HepG2 (cell line): ENCODE measurements around the gene CDR2L. TPM values are rescaled to one million over a fixed set of nuclear protein-coding genes. Genes with fewer than 3 reads are reported as not detected.
A peak's percentile ranks its signal among the peaks of the same experiment; 100 is the strongest.

Experiments used
- AGO2 ChIP-seq: fragments of 200-400 bp; formaldehyde crosslinking; optimal IDR thresholded peaks from 2 replicates; pipeline ENCODE3; 2017; ENCODE audit warnings: mild to moderate bottlenecking, low read depth, low read length, moderate library complexity
- EZH2 ChIP-seq: conservative IDR thresholded peaks from 2 replicates; pipeline ENCODE4 v1.6.1; 2012; ENCODE audit warnings: mild to moderate bottlenecking, low read depth, low read length, moderate library complexity
- KAT7 ChIP-seq: IDR thresholded peaks from 2 replicates; pipeline ENCODE4 v1.6.1; 2018; ENCODE audit warnings: borderline replicate concordance, missing compliant biosample characterization
- MED13 ChIP-seq: sonication (generic); formaldehyde crosslinking; IDR thresholded peaks from 2 replicates; pipeline ENCODE4 v1.5.0; 2020; ENCODE audit warnings: missing genetic modification reagents
- MZF1 ChIP-seq: sonication (generic); formaldehyde crosslinking; IDR thresholded peaks from 2 replicates; pipeline ENCODE4 v1.8.1; 2023; ENCODE audit warnings: mild to moderate bottlenecking, missing genetic modification reagents, borderline replicate concordance
- NCOA2 ChIP-seq: sonication (generic); formaldehyde crosslinking; IDR thresholded peaks from 2 replicates; pipeline ENCODE4 v1.8.0; 2022; ENCODE audit warnings: inconsistent platforms
- SOX13 ChIP-seq, 3 experiments: fragments of 450-650 bp in 1 of 3; sonication (generic) in 1 of 3; formaldehyde crosslinking in 1 of 3; IDR thresholded peaks in 2 of 3; conservative IDR thresholded peaks in 1 of 3; 2 replicates each; pipeline versions ENCODE4 v1.5.0 to v1.6.1; 2016 to 2020; ENCODE audit warnings: antibody characterized with exemption in 1 of 3, mild to moderate bottlenecking in 1 of 3, missing compliant biosample characterization in 1 of 3, missing genetic modification reagents in 1 of 3, moderate library complexity in 1 of 3
- TBL1XR1 ChIP-seq: fragments of 150-350 bp; IDR thresholded peaks from 2 replicates; pipeline ENCODE4 v1.6.1; 2014; ENCODE audit warnings: borderline replicate concordance, low read length; ENCODE audit not compliant: partially characterized antibody
- YEATS2 ChIP-seq: sonication (generic); formaldehyde crosslinking; IDR thresholded peaks from 2 replicates; pipeline ENCODE4 v1.4.0; 2020; ENCODE audit warnings: missing genetic modification reagents, borderline replicate concordance
- ZKSCAN8 ChIP-seq: IDR thresholded peaks from 2 replicates; pipeline ENCODE4 v1.6.1; 2016; ENCODE audit warnings: borderline replicate concordance, missing genetic modification reagents, missing compliant biosample characterization
- ZMYM4 ChIP-seq: sonication (generic); formaldehyde crosslinking; IDR thresholded peaks from 2 replicates; pipeline ENCODE4 v1.8.1; 2023; ENCODE audit warnings: mild to moderate bottlenecking, missing genetic modification reagents
- ZNF367 ChIP-seq: sonication (generic); formaldehyde crosslinking; IDR thresholded peaks from 2 replicates; pipeline ENCODE4 v1.4.0; 2020; ENCODE audit warnings: missing genetic modification reagents, borderline replicate concordance
- ZNF749 ChIP-seq: sonication (generic); formaldehyde crosslinking; IDR thresholded peaks from 2 replicates; pipeline ENCODE4 v1.8.0; 2022; ENCODE audit warnings: mild to moderate bottlenecking, missing genetic modification reagents, moderate library complexity, borderline replicate concordance
- ZNF850 ChIP-seq: sonication (generic); formaldehyde crosslinking; conservative IDR thresholded peaks from 2 replicates; pipeline ENCODE4 v1.9.0; 2021; ENCODE audit warnings: mild to moderate bottlenecking, missing genetic modification reagents
- polyA plus RNA-seq, 8 experiments: library from polyadenylated mRNA; depleted of rRNA in 3 of 8; stranded (reverse) in 7 of 8; unstranded in 1 of 8; fragments of >200 nt; fragmentation: Illumina TruSeq in 4 of 8; extraction: Trizol in 4 of 8; gene quantifications; 2 replicates each; pipeline versions ENCODE4 v1.2.1 to v1.2.3, GENCODE V29; 2011 to 2016; ENCODE audit warnings: low read depth in 4 of 8, missing spikeins in 1 of 8, mixed read lengths in 1 of 8; ENCODE audit not compliant: insufficient read depth in 1 of 8
- total RNA-seq, 5 experiments: library from RNA; depleted of rRNA; stranded (reverse); fragments of >200 nt; fragmentation: Illumina TruSeq; extraction: Trizol; gene quantifications; 2 replicates each; pipeline ENCODE4 v1.2.3, GENCODE V29; 2016; ENCODE audit warnings: low read depth in 1 of 5
- TF ChIP-seq, protein P1 (sequence below): sonication (generic); formaldehyde crosslinking; IDR thresholded peaks from 2 replicates; pipeline ENCODE4 v1.8.0; 2022; ENCODE audit warnings: mild to moderate bottlenecking, missing genetic modification reagents
- TF ChIP-seq, protein P2 (sequence below): sonication (generic); formaldehyde crosslinking; IDR thresholded peaks from 2 replicates; pipeline ENCODE4 v1.4.0; 2020; ENCODE audit warnings: missing genetic modification reagents, borderline replicate concordance
- TF ChIP-seq, protein P3 (sequence below): IDR thresholded peaks from 2 replicates; pipeline ENCODE4 v1.6.1; 2016; ENCODE audit warnings: low read depth
- TF ChIP-seq, protein P4 (sequence below): sonication (generic); formaldehyde crosslinking; IDR thresholded peaks from 2 replicates; pipeline ENCODE4 v1.5.0; 2020; ENCODE audit warnings: mild to moderate bottlenecking, missing genetic modification reagents

CDR2L gene
- total and polyA plus RNA-seq, 2 of the 13 experiments (the other 11 are each of a cell fraction or from before 2014, with no cell fraction given), result 1.9 to 2.1 TPM

DNA sequence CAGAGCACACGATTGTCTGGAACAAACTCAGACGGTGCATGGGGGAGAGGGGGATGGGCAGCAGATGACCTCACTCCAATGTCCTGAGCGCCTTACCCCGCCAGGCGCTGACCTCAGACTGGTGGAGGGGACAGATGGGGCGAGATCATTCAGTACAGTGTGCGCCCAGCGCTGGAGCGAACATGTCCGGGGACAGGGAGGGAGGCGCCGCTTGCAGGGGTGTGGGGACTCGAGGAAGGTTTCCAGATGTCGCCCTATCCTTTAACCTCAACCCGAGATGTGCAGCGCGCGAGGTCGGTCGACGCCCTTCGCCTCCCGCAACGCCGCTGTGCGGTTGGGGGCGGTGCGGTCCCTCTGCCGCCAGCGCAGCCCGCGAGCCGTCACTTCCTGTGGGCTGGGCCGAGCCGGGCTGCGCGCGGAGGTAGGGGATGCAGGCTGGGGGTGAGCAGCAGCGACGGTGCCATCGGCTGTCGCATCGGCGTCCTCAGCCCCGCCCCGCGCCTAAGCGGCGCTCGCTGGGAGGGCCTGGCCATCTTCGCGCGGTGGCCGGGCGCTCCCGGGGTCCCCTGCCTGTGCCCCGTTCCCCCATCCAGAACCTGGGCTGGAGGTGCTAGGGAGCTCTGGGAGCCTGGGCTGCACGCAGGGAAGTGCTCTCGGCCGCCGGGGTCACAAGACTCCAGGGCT is 5.3 kb upstream of the CDR2L start (continued):
- TF ChIP-seq, protein P1, sequence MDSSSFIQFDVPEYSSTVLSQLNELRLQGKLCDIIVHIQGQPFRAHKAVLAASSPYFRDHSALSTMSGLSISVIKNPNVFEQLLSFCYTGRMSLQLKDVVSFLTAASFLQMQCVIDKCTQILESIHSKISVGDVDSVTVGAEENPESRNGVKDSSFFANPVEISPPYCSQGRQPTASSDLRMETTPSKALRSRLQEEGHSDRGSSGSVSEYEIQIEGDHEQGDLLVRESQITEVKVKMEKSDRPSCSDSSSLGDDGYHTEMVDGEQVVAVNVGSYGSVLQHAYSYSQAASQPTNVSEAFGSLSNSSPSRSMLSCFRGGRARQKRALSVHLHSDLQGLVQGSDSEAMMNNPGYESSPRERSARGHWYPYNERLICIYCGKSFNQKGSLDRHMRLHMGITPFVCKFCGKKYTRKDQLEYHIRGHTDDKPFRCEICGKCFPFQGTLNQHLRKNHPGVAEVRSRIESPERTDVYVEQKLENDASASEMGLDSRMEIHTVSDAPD (CRISPR knock-in tag), result peak; percentile 55; the same call in 1 of the 2 replicates
- TF ChIP-seq NCOA2 (CRISPR knock-in tag) (peak; percentile 16; the same call in 1 of the 2 replicates), TBL1XR1 (no peak), MZF1 (CRISPR knock-in tag) (0 out of 2 replicates have a peak, but pooled peaks have one; percentile 89), AGO2 (peak; percentile 55), ZNF749 (CRISPR knock-in tag) (peak; percentile 86), SOX13 (IDR thresholded peaks at IDR 0.05) (no peak), SOX13 (CRISPR knock-in tag; conservative IDR thresholded peaks at IDR 0.05 in 1 of 2, IDR thresholded peaks at IDR 0.05 in 1 of 2) (peak in 1 of 2 experiments; percentile 45; a peak in 1 of 4 replicates), EZH2 (no peak), ZNF850 (CRISPR knock-in tag) (0 out of 2 replicates have a peak, but pooled peaks have one; percentile 53), MED13 (CRISPR knock-in tag) (peak; percentile 87), ZMYM4 (CRISPR knock-in tag) (peak; percentile 90), ZKSCAN8 (no peak), ZNF367 (CRISPR knock-in tag) (no peak; the same call in 1 of the 2 replicates), YEATS2 (CRISPR knock-in tag) (peak; percentile 73; the same call in 1 of the 2 replicates), KAT7 (peak; percentile 78; the same call in 1 of the 2 replicates)
- TF ChIP-seq, protein P2, sequence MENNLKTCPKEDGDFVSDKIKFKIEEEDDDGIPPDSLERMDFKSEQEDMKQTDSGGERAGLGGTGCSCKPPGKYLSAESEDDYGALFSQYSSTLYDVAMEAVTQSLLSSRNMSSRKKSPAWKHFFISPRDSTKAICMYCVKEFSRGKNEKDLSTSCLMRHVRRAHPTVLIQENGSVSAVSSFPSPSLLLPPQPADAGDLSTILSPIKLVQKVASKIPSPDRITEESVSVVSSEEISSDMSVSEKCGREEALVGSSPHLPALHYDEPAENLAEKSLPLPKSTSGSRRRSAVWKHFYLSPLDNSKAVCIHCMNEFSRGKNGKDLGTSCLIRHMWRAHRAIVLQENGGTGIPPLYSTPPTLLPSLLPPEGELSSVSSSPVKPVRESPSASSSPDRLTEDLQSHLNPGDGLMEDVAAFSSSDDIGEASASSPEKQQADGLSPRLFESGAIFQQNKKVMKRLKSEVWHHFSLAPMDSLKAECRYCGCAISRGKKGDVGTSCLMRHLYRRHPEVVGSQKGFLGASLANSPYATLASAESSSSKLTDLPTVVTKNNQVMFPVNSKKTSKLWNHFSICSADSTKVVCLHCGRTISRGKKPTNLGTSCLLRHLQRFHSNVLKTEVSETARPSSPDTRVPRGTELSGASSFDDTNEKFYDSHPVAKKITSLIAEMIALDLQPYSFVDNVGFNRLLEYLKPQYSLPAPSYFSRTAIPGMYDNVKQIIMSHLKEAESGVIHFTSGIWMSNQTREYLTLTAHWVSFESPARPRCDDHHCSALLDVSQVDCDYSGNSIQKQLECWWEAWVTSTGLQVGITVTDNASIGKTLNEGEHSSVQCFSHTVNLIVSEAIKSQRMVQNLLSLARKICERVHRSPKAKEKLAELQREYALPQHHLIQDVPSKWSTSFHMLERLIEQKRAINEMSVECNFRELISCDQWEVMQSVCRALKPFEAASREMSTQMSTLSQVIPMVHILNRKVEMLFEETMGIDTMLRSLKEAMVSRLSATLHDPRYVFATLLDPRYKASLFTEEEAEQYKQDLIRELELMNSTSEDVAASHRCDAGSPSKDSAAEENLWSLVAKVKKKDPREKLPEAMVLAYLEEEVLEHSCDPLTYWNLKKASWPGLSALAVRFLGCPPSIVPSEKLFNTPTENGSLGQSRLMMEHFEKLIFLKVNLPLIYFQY, result peak; percentile 95
- TF ChIP-seq, protein P3, sequence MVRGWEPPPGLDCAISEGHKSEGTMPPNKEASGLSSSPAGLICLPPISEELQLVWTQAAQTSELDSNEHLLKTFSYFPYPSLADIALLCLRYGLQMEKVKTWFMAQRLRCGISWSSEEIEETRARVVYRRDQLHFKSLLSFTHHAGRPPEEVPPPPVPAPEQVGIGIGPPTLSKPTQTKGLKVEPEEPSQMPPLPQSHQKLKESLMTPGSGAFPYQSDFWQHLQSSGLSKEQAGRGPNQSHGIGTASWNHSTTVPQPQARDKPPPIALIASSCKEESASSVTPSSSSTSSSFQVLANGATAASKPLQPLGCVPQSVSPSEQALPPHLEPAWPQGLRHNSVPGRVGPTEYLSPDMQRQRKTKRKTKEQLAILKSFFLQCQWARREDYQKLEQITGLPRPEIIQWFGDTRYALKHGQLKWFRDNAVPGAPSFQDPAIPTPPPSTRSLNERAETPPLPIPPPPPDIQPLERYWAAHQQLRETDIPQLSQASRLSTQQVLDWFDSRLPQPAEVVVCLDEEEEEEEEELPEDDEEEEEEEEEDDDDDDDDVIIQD (CRISPR knock-in tag), result peak; percentile 21; the same call in 1 of the 2 replicates
- TF ChIP-seq, protein P4, sequence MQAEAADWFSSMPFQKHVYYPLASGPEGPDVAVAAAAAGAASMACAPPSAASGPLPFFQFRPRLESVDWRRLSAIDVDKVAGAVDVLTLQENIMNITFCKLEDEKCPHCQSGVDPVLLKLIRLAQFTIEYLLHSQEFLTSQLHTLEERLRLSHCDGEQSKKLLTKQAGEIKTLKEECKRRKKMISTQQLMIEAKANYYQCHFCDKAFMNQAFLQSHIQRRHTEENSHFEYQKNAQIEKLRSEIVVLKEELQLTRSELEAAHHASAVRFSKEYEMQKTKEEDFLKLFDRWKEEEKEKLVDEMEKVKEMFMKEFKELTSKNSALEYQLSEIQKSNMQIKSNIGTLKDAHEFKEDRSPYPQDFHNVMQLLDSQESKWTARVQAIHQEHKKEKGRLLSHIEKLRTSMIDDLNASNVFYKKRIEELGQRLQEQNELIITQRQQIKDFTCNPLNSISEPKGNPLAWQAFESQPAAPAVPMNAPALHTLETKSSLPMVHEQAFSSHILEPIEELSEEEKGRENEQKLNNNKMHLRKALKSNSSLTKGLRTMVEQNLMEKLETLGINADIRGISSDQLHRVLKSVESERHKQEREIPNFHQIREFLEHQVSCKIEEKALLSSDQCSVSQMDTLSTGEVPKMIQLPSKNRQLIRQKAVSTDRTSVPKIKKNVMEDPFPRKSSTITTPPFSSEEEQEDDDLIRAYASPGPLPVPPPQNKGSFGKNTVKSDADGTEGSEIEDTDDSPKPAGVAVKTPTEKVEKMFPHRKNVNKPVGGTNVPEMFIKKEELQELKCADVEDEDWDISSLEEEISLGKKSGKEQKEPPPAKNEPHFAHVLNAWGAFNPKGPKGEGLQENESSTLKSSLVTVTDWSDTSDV, result peak; percentile 95
